AG04450 (cell line): Measurements from ENCODE around the gene COL19A1. TPM values are rescaled to one million over a fixed set of nuclear protein-coding genes. Genes with fewer than 3 reads are reported as not detected.

Experiments
- CTCF ChIA-PET: fragments of 300-600, 350-600 bp; formaldehyde crosslinking; extraction: SDS; loops from one replicate; lab custom pipeline; 2022; ENCODE audit warnings: antibody characterized with exemption, inconsistent platforms; lab: Charles Lee
- POLR2A ChIA-PET: fragments of 350-600 bp; formaldehyde crosslinking; extraction: SDS; loops from one replicate; lab custom pipeline; 2021; ENCODE audit warnings: antibody characterized with exemption, inconsistent platforms; lab: Yijun Ruan, JAX
- DNase-seq: peaks from one replicate; pipeline ENCODE4 v3.0.0-alpha.2; 2011; ENCODE audit warnings: low read depth, low spot score
- H3K27ac ChIP-seq: one replicate; pipeline ENCODE4 v1.5.1; 2012; ENCODE audit warnings: low read depth, low read length, control low read depth
- H3K27me3 ChIP-seq: one replicate; pipeline ENCODE4 v1.6.0; 2012; ENCODE audit warnings: low read length; ENCODE audit not compliant: control insufficient read depth, insufficient read depth
- H3K4me3 ChIP-seq: 2 replicates; pipeline ENCODE4 v1.5.1; 2011; ENCODE audit warnings: mild to moderate bottlenecking, low read depth, low read length, control low read depth
- H3K9me3 ChIP-seq: 2 replicates; pipeline ENCODE4 v1.5.1; 2012; ENCODE audit warnings: low read length; ENCODE audit not compliant: control insufficient read depth, insufficient read depth
- CTCF ChIP-seq: IDR thresholded peaks from 2 replicates; pipeline ENCODE4 v1.5.1; 2011; ENCODE audit warnings: low read depth, low read length, control low read depth, inconsistent platforms
- polyA plus RNA-seq: library from polyadenylated mRNA; depleted of rRNA; stranded (reverse); fragments of >200 nt; gene quantifications from 2 replicates; pipeline ENCODE4 v1.2.3, GENCODE V29; 2011

The COL19A1 gene
- polyA plus RNA-seq, 1 experiment = 0.09 TPM

GRCh38 chr6:70215460-70216108, 349.2 kb downstream of the COL19A1 start:
- Histone ChIP-seq H3K4me3 (no peak overlapping the region), H3K27ac (no peak overlapping the region), H3K9me3 (no peaks in the 10 kb centered on the region), H3K27me3 (no peaks in the 10 kb centered on the region)
- ChIA-PET POLR2A (no interaction called here), CTCF (interaction anchor here (1.7 kb wide), 1 partner anchor 154 kb away, joined by 9 read pairs; no protein-coding TSS in a partner anchor)
- no peak for DNase-seq
- TF ChIP-seq CTCF = no peak

- no peak for TF ChIP-seq CTCF
- ChIA-PET CTCF (interaction anchor here (1.7 kb wide), 1 partner anchor 153 kb away, joined by 9 read pairs; no protein-coding TSS in a partner anchor), POLR2A (no interaction called here)
- DNase-seq = no peak
- H3K4me3 ChIP-seq = no peak overlapping the region
- no peaks in the 10 kb centered on the region for H3K9me3 ChIP-seq
- H3K27ac ChIP-seq = no peak overlapping the region
- H3K27me3 ChIP-seq = no peaks in the 10 kb centered on the region
Measured at GRCh38 chr6:70216767-70217166, 350.4 kb downstream of the COL19A1 start.

- ChIA-PET CTCF (interaction anchor here (0.6 to 3.9 kb wide), 17 partner anchors 8 to 1229 kb away, joined by 3 to 106 read pairs (median 18); no protein-coding TSS in a partner anchor), POLR2A (no interaction called here)
- Histone ChIP-seq H3K27ac (no peak overlapping the region), H3K4me3 (no peak overlapping the region), H3K27me3 (no peaks in the 10 kb centered on the region), H3K9me3 (no peaks in the 10 kb centered on the region)
- DNase-seq = no peak
- no peak for TF ChIP-seq CTCF
Measured at GRCh38 chr6:70219943-70220613, 353.7 kb downstream of the COL19A1 start.

- peak; percentile 69 for TF ChIP-seq CTCF
- ChIA-PET POLR2A (no interaction called here), CTCF (interaction anchor here (0.6 to 3.9 kb wide), 55 partner anchors 9 to 1584 kb away, joined by 3 to 106 read pairs (median 4); partner anchors contain the start of gene B3GAT2)
- Histone ChIP-seq H3K4me3 (no peak overlapping the region), H3K27ac (no peak overlapping the region), H3K9me3 (no peaks in the 10 kb centered on the region), H3K27me3 (no peaks in the 10 kb centered on the region)
- DNase-seq = no peak
Measured at GRCh38 chr6:70221025-70221714, 354.8 kb downstream of the COL19A1 start.
